Measurements from ENCODE around the gene WWOX. TPM values are rescaled to one million over a fixed set of nuclear protein-coding genes. Genes with fewer than 3 reads are reported as not detected.

The WWOX gene
- total RNA-seq, 1 donor, result 24.2 TPM

DNA sequence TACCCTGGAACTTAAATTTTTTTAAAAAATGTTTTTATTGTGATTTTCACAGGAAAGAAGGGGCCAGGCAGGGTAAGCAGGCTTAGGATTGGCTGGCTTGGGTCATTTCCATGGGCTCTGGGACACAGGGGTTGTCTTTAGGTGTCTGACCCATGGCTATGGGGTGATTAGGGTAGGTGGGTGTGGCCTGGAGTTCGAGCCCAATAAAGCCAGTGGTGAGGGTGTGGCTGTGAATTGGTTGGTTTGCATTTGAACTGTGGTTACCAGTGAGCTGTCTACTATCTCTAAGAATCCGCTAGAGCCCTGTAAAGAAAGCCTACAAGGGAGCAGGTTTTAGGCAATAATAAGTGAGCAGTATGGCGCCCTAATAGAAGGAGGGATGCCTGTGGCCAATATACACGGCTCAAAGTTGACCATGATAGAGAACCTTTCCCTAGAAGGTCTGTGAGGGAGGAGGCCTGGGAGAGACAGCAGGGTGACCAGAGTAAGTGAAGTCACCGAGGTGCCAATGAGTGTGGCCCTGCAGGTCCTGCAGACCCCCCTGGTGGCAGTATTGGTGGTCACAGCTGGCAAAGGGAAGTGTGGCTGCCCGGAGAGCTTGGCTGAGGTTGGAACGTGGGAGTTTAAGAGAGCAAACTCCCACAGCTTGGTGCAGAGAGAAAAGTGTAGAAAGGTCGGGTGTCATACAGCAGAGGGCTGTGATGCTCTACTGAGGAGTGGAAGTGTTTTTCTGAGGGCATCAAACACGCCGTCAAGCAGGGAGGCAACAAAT, 454.0 kb downstream of the WWOX start:
- TF ChIP-seq, protein P1, sequence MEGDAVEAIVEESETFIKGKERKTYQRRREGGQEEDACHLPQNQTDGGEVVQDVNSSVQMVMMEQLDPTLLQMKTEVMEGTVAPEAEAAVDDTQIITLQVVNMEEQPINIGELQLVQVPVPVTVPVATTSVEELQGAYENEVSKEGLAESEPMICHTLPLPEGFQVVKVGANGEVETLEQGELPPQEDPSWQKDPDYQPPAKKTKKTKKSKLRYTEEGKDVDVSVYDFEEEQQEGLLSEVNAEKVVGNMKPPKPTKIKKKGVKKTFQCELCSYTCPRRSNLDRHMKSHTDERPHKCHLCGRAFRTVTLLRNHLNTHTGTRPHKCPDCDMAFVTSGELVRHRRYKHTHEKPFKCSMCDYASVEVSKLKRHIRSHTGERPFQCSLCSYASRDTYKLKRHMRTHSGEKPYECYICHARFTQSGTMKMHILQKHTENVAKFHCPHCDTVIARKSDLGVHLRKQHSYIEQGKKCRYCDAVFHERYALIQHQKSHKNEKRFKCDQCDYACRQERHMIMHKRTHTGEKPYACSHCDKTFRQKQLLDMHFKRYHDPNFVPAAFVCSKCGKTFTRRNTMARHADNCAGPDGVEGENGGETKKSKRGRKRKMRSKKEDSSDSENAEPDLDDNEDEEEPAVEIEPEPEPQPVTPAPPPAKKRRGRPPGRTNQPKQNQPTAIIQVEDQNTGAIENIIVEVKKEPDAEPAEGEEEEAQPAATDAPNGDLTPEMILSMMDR (IDR thresholded peaks at IDR 0.05; ENCODE audit: insufficient read depth, low read length), result no peak
- no peak overlapping the region for H3K4me3 ChIP-seq (ENCODE audit: low read depth, low read length)
- no peak for DNase-seq (ENCODE audit: low read depth)

DNA sequence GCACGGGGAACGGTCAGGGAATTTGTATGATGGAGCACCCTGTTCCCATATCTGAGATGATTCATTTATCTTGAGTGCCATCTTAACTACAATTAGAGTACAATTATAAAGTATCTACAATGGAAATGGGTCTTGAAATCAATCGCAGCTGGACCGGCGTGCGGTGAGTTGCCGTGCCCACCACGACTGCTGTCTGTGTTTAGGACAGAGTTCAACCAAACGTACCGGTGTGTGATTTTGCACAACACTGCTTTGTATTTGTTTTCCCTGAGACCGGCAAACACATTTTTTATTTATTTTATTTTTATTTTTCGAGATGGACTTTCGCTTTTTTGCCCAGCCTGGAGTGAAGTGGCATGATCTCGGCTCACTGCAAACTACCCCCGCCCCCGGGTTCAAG, 457.0 kb downstream of the WWOX start:
- TF ChIP-seq, protein P1 (IDR thresholded peaks at IDR 0.05; ENCODE audit: insufficient read depth, low read length), result no peak
- DNase-seq (ENCODE audit: low read depth), result no peak
- H3K4me3 ChIP-seq (ENCODE audit: low read depth, low read length), result no peak overlapping the region

DNA sequence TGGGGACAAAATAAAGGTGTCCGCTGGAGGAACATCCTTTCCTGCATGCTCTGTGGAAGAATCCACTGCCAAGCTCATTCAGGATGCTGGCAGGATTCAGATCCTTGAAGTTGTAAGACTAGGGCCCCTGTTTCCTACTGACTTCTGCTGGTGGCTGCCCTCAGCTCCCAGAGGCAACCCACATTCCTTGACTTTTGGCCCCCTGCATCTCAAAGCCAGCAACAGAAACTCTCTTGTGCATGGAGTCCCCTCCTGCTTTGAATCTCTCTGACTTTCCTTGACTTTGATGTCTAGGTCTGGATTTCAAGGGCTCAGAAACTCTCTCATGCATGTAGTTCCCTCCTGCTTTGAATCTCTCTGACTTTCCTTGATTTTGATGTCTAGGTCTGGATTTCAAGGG, 461.5 kb downstream of the WWOX start:
- TF ChIP-seq, protein P1 (IDR thresholded peaks at IDR 0.05; ENCODE audit: insufficient read depth, low read length), result no peak
- no peak overlapping the region for H3K4me3 ChIP-seq (ENCODE audit: low read depth, low read length)
- DNase-seq (ENCODE audit: low read depth), result no peak

DNA sequence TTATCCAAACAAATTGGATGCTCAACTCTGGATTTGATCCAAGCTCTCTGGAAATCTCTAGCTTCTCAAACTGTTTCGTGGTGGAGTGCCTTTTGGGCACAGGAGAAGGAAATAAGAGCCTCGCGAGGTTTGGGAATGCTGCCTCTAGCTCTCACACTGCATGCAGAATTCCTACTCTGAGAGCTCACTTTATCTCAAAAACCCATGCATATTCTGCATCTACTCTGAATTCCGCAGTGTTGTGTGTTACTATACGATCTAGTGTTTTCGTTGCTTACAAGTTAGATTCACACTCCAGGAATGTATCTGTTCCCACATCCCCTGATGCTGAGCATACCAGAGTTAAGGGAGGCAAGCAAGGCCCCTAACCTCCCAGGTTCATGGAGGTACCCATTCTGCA, 462.7 kb downstream of the WWOX start:
- DNase-seq (ENCODE audit: low read depth), result no peak

DNA sequence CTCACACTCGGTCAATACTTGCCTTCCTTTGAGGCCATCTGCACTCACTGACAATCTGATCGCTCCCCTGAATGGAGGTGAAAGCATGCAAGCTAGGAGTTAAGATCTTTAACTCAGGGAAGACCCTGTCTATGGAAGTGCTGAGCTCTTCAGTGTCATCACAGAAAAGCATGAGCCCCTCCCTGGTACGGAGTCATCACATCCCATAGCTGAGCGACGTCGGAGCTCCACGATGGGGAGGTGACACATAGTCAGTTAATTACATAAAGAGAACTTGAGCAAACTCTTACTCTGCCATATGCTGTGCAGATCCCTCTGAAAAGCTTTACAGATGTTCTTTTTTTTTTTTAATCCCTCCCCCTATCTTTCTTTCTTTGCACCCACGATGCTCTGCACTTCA, 463.2 kb downstream of the WWOX start:
- no peak for DNase-seq (ENCODE audit: low read depth)
- TF ChIP-seq, protein P1 (IDR thresholded peaks at IDR 0.05; ENCODE audit: insufficient read depth, low read length), result no peak
- no peak overlapping the region for H3K4me3 ChIP-seq (ENCODE audit: low read depth, low read length)

More for the DNA sequence above, 462.7 kb downstream of the WWOX start:
- no peak overlapping the region for H3K4me3 ChIP-seq (ENCODE audit: low read depth, low read length)
- TF ChIP-seq, protein P1 (IDR thresholded peaks at IDR 0.05; ENCODE audit: insufficient read depth, low read length), result no peak

DNA sequence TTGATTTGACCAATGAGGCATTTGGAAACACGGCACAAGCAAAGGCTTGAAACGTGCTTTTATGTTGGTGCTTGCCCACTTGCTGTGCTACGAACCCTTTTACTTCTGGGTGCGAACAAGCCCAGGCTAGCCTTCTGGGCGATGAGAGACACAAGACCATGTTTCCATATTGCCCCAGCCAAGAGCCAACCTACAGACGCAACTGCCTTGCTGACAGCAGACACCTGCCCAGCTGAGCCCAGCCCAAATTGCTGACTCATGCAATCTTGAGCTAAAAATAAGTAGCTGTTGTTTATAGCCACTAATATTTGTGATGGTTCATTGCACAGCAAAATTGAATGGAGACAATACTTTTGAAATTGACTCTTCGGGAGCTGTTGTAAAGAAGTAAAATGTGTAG, 464.5 kb downstream of the WWOX start:
- H3K4me3 ChIP-seq (ENCODE audit: low read depth, low read length), result no peak overlapping the region
- no peak for DNase-seq (ENCODE audit: low read depth)
- TF ChIP-seq, protein P1 (IDR thresholded peaks at IDR 0.05; ENCODE audit: insufficient read depth, low read length), result no peak
